K562 (cell line): Measurements from ENCODE around the gene FOXD3. TPM values are rescaled to one million over a fixed set of nuclear protein-coding genes. Genes with fewer than 3 reads are reported as not detected.

Experiments
- ATAC-seq: fragments of 200-7000 bp; cut with Tn5 transposase; 3 replicates; pipeline ENCODE4 v1.9.1; 2020; ENCODE audit warnings: moderate library complexity
- BruUV-seq: library from RNA; stranded (reverse); fragments of 400-500 nt; replicated peaks from 2 replicates; lab custom pipeline; 2021; lab: Mats Ljungman, UMichigan
- CTCF ChIA-PET: fragments of 300-600 bp; formaldehyde crosslinking; extraction: SDS; loops from one replicate; lab custom pipeline; 2021; ENCODE audit warnings: low intra/inter-chr PET ratio; lab: Yijun Ruan, JAX
- POLR2A ChIA-PET: fragments of 300-600, 350-650 bp; sonication (Branson Sonifier 250); formaldehyde crosslinking; extraction: SDS; loops from one replicate; lab custom pipeline; 2021; ENCODE audit warnings: antibody characterized with exemption, inconsistent platforms; lab: Yijun Ruan, JAX
- DNase-seq, 4 experiments: peaks; one replicate each; pipeline versions ENCODE4 v3.0.0 to v3.0.0-alpha.2; 2011 to 2018; ENCODE audit warnings: low spot score in 3 of 4, mixed read lengths in 3 of 4; ENCODE audit errors: extremely low read depth in 1 of 4
- FAIRE-seq: peaks from 2 replicates; lab custom pipeline; 2011; peaks lifted over from hg19 to GRCh38; lab: Jason Lieb, UNC
- H2AFZ ChIP-seq: 2 replicates; pipeline ENCODE4 v1.6.0; 2011; ENCODE audit warnings: low read depth, low read length, control low read depth, inconsistent platforms
- H3K27ac ChIP-seq: fragments of 200-600 bp; 3 replicates; pipeline ENCODE4 v1.8.0; 2011; ENCODE audit warnings: low read depth, mild to moderate bottlenecking, control low read depth, inconsistent platforms, low read length, moderate library complexity, mixed read lengths; ENCODE audit errors: extremely low read depth
- H3K27me3 ChIP-seq, 2 experiments: fragments of 300-600 bp in 1 of 2; 2 replicates in 1 of 2; 3 replicates in 1 of 2; pipeline versions ENCODE4 v1.6.0 to v1.8.0; 2011; ENCODE audit warnings: inconsistent platforms in 2 of 2, low read length in 2 of 2, mild to moderate bottlenecking in 1 of 2, mixed read lengths in 1 of 2, moderate library complexity in 1 of 2; ENCODE audit not compliant: control insufficient read depth in 2 of 2, insufficient read depth in 2 of 2
- H3K36me3 ChIP-seq: fragments of 300-600 bp; 3 replicates; pipeline ENCODE4 v1.8.0; 2011; ENCODE audit warnings: mild to moderate bottlenecking, low read length, inconsistent platforms; ENCODE audit not compliant: control insufficient read depth, insufficient read depth
- H3K4me1 ChIP-seq, 2 experiments: fragments of 200-600 bp in 1 of 2; replicated peaks in 1 of 2; 2 replicates in 1 of 2; 3 replicates in 1 of 2; pipeline versions ENCODE4 v1.5.1 to v1.8.0; 2011; ENCODE audit warnings: inconsistent platforms in 2 of 2, low read length in 2 of 2, mild to moderate bottlenecking in 1 of 2, mixed read lengths in 1 of 2, moderate library complexity in 1 of 2; ENCODE audit not compliant: control insufficient read depth in 2 of 2, insufficient read depth in 2 of 2
- H3K4me2 ChIP-seq: 2 replicates; pipeline ENCODE4 v1.6.1; 2011; ENCODE audit warnings: low read length, control low read depth, inconsistent platforms, mixed read lengths; ENCODE audit not compliant: insufficient read depth
- H3K4me3 ChIP-seq: fragments of 200-600 bp; sonication (generic), shearing (Covaris generic); 2 replicates; pipeline ENCODE4 v1.5.1; 2016; ENCODE audit warnings: control low read depth, inconsistent platforms
- H3K79me2 ChIP-seq: fragments of 200-600 bp; 3 replicates; pipeline ENCODE4 v1.8.0; 2011; ENCODE audit warnings: low read length, inconsistent platforms; ENCODE audit not compliant: control insufficient read depth, insufficient read depth
- H3K9ac ChIP-seq, 2 experiments: 2 replicates each; pipeline versions ENCODE4 v1.6.0 to v1.6.1; 2011; ENCODE audit warnings: low read depth in 2 of 2, low read length in 2 of 2, control low read depth in 1 of 2, inconsistent platforms in 1 of 2, mild to moderate bottlenecking in 1 of 2, mixed read lengths in 1 of 2; ENCODE audit not compliant: insufficient read depth in 1 of 2
- H3K9me1 ChIP-seq: one replicate; pipeline ENCODE4 v1.6.0; 2011; ENCODE audit warnings: inconsistent platforms, mild to moderate bottlenecking, low read length, moderate library complexity; ENCODE audit not compliant: control insufficient read depth, insufficient read depth
- H3K9me3 ChIP-seq: replicated peaks from 2 replicates; pipeline ENCODE4 v1.5.1; 2011; ENCODE audit warnings: low read depth, low read length, inconsistent platforms; ENCODE audit not compliant: control insufficient read depth, insufficient read depth
- H4K20me1 ChIP-seq: replicated peaks from 2 replicates; pipeline ENCODE4 v1.6.1; 2011; ENCODE audit warnings: low read length, inconsistent platforms, mixed read lengths; ENCODE audit not compliant: control insufficient read depth, insufficient read depth
- DMBX1 ChIP-seq: fragments of 250-450 bp; sonication (Bioruptor Pico); IDR thresholded peaks from 2 replicates; pipeline ENCODE4 v1.8.0; 2022; ENCODE audit warnings: inconsistent platforms, mild to moderate bottlenecking, moderate library complexity, borderline replicate concordance
- POLR2B ChIP-seq: fragments of 450-650 bp; IDR thresholded peaks from 2 replicates; pipeline ENCODE4 v1.6.1; 2018; ENCODE audit warnings: low read depth; ENCODE audit not compliant: partially characterized antibody
- PURB ChIP-seq: sonication (generic); formaldehyde crosslinking; IDR thresholded peaks from 2 replicates; pipeline ENCODE4 v1.9.0; 2021; ENCODE audit warnings: low read depth, mild to moderate bottlenecking, missing genetic modification reagents
- SMAD2 ChIP-seq: fragments of 150-350 bp; IDR thresholded peaks from 2 replicates; pipeline ENCODE4 v1.6.1; 2014; ENCODE audit warnings: low read depth, mild to moderate bottlenecking, low read length
- TCF7L2 ChIP-seq: fragments of 150-350 bp; IDR thresholded peaks from 2 replicates; pipeline ENCODE4 v1.6.1; 2016; ENCODE audit warnings: low read depth, mild to moderate bottlenecking, low read length, moderate library complexity
- ZNF584 ChIP-seq: fragments of 200-800 bp; sonication (Bioruptor generic); IDR thresholded peaks from 2 replicates; pipeline ENCODE4 v1.6.1; 2016; ENCODE audit warnings: low read depth, mild to moderate bottlenecking, missing genetic modification characterization, missing compliant biosample characterization
- WGBS: fragments of 100-300 bp; shearing (Covaris generic); methylation state at CpG from one replicate; pipeline ENCODE4 v1.1.6; 2016; ENCODE audit warnings: low coverage, mixed read lengths; ENCODE audit not compliant: insufficient coverage; ENCODE audit errors: missing lambda C conversion rate; 5-methylcytosine and 5-hydroxymethylcytosine counted together
- in situ Hi-C: fragments of 300-500 bp; cut with MboI; formaldehyde crosslinking; loops from 4 replicates; pipeline ENCODE4 v1.15.0; 2018; ENCODE audit warnings: inconsistent platforms, mixed read lengths
- intact Hi-C: fragments of 100-400 bp; cut with micrococcal nuclease; formaldehyde crosslinking; loops from 2 replicates; pipeline ENCODE4 v1.14.2; 2022
- polyA plus RNA-seq, 8 experiments: library from polyadenylated mRNA; depleted of rRNA in 4 of 8; stranded (reverse) in 5 of 8; unstranded in 3 of 8; fragments of >200 nt; fragmentation: Nextera tagmentation in 2 of 8; fragmentation: Illumina TruSeq in 1 of 8; extraction: Ambion mirVana in 2 of 8; extraction: Trizol in 1 of 8; gene quantifications; 2 replicates each; pipeline versions ENCODE4 v1.2.1 to v1.2.3, GENCODE V29; 2011 to 2014; ENCODE audit warnings: inconsistent platforms in 1 of 8, missing spikeins in 1 of 8
- total RNA-seq, 7 experiments: library from RNA; depleted of rRNA in 6 of 7; stranded (reverse); fragments of >200 nt in 6 of 7; fragmentation: Illumina TruSeq in 2 of 7; extraction: Trizol in 2 of 7; gene quantifications; 2 replicates each; pipeline versions ENCODE4 v1.2.1 to v1.2.3, GENCODE V29; 2011 to 2021; ENCODE audit warnings: low replicate concordance in 1 of 7
- TF ChIP-seq, protein P1 (sequence below): sonication (generic); formaldehyde crosslinking; IDR thresholded peaks from 2 replicates; pipeline ENCODE4 v1.8.1; 2022; ENCODE audit warnings: missing genetic modification reagents

FOXD3 gene
- total and polyA plus RNA-seq, 9 of the 15 experiments (the other 6 are each of a cell fraction or from before 2014, with no cell fraction given): 0.06 to 0.45 (median 0.10) TPM; not detected in 2

GRCh38 chr1:63307196-63307794, 15.1 kb upstream of the FOXD3 start:
- POLR2A ChIA-PET: no interaction called here
- Histone ChIP-seq H3K9me1 (no peaks in the 10 kb centered on the region), H3K9ac (no peak overlapping the region), H3K9me3 (no peaks in the 10 kb centered on the region; the same call in 1 of the 2 replicates), H3K4me2 (no peak overlapping the region), H3K4me3 (no peak overlapping the region), H3K4me1 (no peaks in the 10 kb centered on the region), H3K79me2 (no peaks in the 10 kb centered on the region), H3K27ac (no peak overlapping the region), H3K27me3 (peaks cover 8 to 14% of the 10 kb centered on the region in 2 experiments), H3K36me3 (no peaks in the 10 kb centered on the region), H2AFZ (no peak overlapping the region), H4K20me1 (no peaks in the 10 kb centered on the region)
- in situ Hi-C loops: no loop called here
- no TSS peak for BruUV-seq
- DNase-seq: no peak
- intact Hi-C loops: no loop called here
- FAIRE-seq: no peak
- CTCF ChIA-PET: no interaction called here
- ATAC-seq: no peak
- 7% methylated on average over 1 of the region's 1 CpG for WGBS
- TF ChIP-seq PURB (no peak), ZNF584 (CRISPR knock-in tag) (peak; percentile 99), POLR2B (no peak), TCF7L2 (no peak), SMAD2 (no peak), DMBX1 (CRISPR knock-in tag) (no peak)
- TF ChIP-seq, protein P1, sequence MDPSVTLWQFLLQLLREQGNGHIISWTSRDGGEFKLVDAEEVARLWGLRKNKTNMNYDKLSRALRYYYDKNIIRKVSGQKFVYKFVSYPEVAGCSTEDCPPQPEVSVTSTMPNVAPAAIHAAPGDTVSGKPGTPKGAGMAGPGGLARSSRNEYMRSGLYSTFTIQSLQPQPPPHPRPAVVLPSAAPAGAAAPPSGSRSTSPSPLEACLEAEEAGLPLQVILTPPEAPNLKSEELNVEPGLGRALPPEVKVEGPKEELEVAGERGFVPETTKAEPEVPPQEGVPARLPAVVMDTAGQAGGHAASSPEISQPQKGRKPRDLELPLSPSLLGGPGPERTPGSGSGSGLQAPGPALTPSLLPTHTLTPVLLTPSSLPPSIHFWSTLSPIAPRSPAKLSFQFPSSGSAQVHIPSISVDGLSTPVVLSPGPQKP (CRISPR knock-in tag): no peak
